GM18498 (cell line): ENCODE data around the gene PJA1.
A peak's percentile ranks its signal among the peaks of the same experiment; 100 is the strongest.

Experiments used
- ATAC-seq: cut with Tn5 transposase; IDR thresholded peaks from one replicate; pipeline ENCODE4 v1.9.1; 2021; ENCODE audit warnings: mild to moderate bottlenecking, moderate library complexity; ENCODE audit not compliant: unreplicated experiment

Gene PJA1

GRCh38 chrX:69165087-69165651 lies at the start of gene PJA1:
Gene PJA1, minus strand, starts transcription at chrX:69165453. Its CDS starts 2,380 bp downstream, at chrX:69163073.
- peak; percentile 95 for ATAC-seq

GRCh38 chrX:69214463-69214862 lies 49.2 kb upstream of the PJA1 start:
- no peak for ATAC-seq

DNA sequence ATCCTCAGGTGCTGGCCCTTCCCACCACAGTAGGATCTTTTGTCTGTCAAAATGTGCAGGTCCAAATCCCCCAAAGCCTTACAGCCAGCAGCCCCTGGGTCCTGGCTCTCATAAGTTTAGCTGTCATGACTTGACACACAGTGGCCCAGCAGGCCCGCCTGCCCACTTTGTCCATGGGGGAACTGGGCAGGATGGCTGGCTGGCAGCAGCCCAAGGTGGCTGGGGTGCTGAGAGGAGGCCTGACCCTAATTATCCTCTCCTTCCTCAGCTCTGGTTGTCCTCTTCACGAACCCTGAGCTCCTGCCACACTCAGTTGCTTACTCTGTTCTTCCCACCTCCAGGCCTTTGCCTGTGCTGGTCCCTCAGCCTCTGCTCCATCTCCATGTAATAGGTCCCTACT lies 46.4 kb upstream of the PJA1 start:
- no peak for ATAC-seq

- ATAC-seq = no peak
Measured at GRCh38 chrX:69210581-69210980, 45.3 kb upstream of the PJA1 start.

- no peak for ATAC-seq
Measured at GRCh38 chrX:69207216-69207615, 42.0 kb upstream of the PJA1 start.

- no peak for ATAC-seq
Measured at GRCh38 chrX:69203638-69204037, 38.4 kb upstream of the PJA1 start.

- ATAC-seq = no peak
Measured at GRCh38 chrX:69197690-69198089, 32.4 kb upstream of the PJA1 start.

- ATAC-seq = no peak
Measured at GRCh38 chrX:69196666-69197065, 31.4 kb upstream of the PJA1 start.

DNA sequence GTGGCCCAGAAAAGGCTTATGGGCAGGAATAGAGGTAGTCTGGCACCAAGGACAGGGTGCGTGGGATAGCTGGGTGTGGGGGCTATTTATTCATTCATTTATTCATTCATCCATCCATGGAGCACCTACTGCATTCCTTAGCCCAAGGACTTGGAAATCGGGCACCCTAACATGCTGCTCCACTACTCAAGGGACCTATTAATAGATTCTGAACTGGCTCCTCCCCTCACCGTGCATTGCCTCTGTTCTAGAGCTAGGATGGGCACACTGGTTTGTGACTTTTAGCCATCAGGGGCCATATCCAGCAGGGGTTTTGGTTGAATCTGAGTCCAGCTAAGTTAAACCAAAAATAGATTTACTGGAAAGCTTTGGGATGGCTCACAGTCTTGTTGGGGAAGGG lies 30.6 kb upstream of the PJA1 start:
- no peak for ATAC-seq

- no peak for ATAC-seq
Measured at GRCh38 chrX:69195192-69195591, 29.9 kb upstream of the PJA1 start.

GRCh38 chrX:69192603-69193002 lies 27.4 kb upstream of the PJA1 start:
- no peak for ATAC-seq

GRCh38 chrX:69189576-69190371 lies 24.5 kb upstream of the PJA1 start:
- ATAC-seq = no peak

DNA sequence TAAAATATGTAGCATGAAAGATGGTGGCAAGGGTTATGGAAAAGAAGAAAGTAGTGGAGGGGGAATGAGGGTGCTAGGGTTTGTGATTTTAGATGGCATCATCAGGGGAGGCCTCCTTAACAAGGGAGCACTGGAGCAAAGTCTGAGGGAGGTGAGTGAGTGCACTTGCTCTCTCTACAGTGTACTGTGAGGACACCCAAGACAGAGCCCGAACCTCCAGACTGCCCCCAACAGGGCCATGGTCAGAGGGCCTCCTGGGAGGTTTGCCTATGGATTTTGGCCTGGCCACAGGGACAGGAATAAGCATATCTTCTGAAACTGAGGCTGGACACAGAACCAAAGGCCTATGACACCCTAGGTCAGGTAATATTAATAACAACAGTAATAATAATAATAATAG lies 21.4 kb upstream of the PJA1 start:
- ATAC-seq = no peak

DNA sequence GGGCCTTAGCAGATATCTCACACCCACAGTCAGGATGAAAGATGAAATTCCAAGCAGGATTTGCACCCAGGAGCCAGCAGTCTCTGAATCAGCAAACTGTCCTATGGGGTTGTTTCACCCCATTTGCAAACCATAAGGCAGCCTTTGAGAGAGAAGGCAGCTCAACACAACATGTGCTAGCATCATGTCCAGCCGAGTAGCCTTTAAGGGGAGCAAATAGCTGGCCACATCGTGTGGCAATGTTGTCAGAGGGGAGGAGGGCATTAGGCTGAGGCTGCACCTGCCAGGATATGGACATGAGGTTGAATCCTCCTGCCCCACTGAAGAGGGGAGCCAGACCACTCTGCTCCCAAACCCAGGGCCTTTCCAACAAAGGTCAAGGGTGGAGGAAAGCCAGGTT lies 20.6 kb upstream of the PJA1 start:
- no peak for ATAC-seq

DNA sequence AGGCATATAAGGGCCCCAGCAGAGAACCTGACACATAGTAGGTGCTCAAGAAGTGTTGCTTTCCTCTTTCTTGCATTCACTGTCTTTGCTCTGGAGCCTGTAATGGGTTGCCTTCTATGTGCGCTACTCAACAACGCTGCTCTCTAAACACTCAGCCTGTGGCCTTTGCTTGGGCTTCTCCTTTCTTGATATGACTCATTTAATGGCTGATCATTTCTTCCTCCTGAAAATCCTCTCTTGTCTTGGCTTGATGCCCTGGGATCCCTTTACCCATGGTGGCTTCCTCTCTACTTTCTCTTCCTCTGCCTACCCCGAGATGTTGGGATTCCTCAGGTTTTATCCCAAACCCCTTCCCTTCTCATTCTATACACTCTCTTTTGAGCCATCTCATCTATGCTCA lies 19.9 kb upstream of the PJA1 start:
- ATAC-seq = no peak

- no peak for ATAC-seq
Measured at GRCh38 chrX:69182818-69183380, 17.6 kb upstream of the PJA1 start.

DNA sequence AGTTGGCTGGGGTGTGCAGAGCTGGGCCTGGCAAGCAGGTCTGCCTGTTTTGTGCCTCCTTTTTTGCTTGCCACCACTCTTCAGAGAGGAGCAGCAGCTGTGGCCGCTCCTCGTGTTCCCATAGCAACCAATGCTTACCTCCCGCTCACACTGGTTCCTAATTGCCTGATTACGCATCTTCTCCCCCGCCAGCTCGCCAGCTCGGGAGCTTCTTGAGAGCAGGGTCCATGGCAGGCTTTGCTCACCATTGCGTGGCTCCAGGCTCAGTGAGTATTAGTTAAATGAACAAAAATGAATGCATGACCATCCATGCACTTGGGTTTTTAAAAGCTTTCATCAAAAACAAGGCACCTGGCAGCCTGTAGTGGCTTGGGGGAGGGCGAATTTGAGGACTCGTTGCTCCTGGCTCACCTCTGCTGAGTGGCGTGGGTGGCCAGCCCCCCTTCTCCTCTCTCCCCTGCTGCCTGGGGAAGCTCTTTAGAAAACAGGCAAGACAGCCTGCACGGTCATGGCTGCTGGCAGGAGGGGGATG lies 14.2 kb upstream of the PJA1 start:
- ATAC-seq = no peak

- no peak for ATAC-seq
Measured at GRCh38 chrX:69178592-69178991, 13.3 kb upstream of the PJA1 start.

- no peak for ATAC-seq
Measured at GRCh38 chrX:69177511-69178162, 12.4 kb upstream of the PJA1 start.

- ATAC-seq = no peak
Measured at GRCh38 chrX:69176053-69176452, 10.8 kb upstream of the PJA1 start.

GRCh38 chrX:69173906-69174305 lies 8.7 kb upstream of the PJA1 start:
- ATAC-seq = no peak

DNA sequence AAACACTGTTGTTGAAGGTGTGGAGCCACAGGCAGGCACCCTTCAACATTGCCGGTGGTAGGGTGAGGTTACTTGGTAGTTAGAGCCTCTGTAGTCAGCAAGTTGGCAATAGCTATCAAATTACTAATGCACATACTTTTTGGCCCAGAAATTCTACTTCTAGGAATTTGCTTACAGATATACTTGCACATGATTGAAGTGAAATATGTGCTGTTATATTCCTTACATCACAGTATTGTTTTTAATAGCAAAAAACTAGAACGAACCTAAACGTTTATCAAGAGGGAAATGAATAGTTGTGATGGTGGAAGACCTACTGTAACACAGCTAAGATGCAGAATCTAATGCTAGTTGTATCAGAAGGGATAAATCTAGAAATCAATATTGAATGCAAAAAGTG lies 7.7 kb upstream of the PJA1 start:
- no peak for ATAC-seq
